Mononuclear cell (primary cell): ENCODE results near the gene NGF. TPM values are rescaled to one million over a fixed set of nuclear protein-coding genes. Genes with fewer than 3 reads are reported as not detected.

Source experiments
- H3K27me3 ChIP-seq: 2 replicates; pipeline ENCODE4 v1.6.0; 2011; ENCODE audit warnings: low read length, control low read depth; ENCODE audit not compliant: insufficient read depth
- H3K4me1 ChIP-seq: 2 replicates; pipeline ENCODE4 v1.5.1; 2011; ENCODE audit warnings: mild to moderate bottlenecking, low read length, control low read depth; ENCODE audit not compliant: insufficient read depth
- H3K4me3 ChIP-seq: 2 replicates; pipeline ENCODE4 v1.5.1; 2011; ENCODE audit warnings: mild to moderate bottlenecking, low read length, moderate library complexity
- H3K9me3 ChIP-seq: 2 replicates; pipeline ENCODE4 v1.5.1; 2011; ENCODE audit warnings: low read depth, mild to moderate bottlenecking, control low read depth, low read length
- total RNA-seq: library from RNA; depleted of rRNA; stranded (reverse); fragments of >200 nt; gene quantifications from one replicate; pipeline ENCODE4 v1.2.3, GENCODE V29; 2012

Gene NGF
- total RNA-seq, 1 donor = not detected

DNA sequence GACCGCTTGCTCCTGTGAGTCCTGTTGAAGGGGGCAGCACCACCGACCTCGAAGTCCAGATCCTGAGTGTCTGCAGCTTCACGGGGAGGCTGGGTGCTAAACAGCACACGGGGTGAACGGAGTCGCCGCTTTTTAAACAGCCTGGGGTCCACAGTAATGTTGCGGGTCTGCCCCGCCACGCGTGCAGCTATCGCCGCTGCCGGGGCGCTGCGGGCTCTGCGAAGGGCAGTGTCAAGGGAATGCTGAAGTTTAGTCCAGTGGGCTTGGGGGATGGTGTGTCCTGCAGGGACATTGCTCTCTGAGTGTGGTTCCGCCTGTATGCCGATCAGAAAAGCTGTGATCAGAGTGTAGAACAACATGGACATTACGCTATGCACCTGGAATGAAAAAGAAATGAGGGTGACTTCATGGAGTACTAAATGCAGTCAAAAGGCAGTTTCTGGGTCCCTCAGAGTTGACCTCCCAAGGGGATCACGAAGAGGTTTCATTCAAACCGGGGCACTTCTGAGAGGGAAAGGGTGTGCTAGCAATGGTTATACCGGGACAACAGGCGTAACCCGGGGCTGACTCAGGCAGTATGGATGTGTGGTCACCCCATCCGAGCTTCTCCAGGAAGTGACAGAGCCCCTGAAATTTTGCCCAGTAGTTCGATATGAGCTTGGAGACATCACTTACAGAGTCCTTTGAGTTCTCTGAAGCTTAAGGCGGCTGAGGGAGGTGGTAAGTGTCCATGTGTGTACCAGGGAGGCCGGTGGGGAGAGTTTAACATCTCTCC, 51.4 kb downstream of the NGF start:
- no peaks in the 10 kb centered on the region for H3K4me1 ChIP-seq
- H3K9me3 ChIP-seq = no peaks in the 10 kb centered on the region
- no peak overlapping the region for H3K4me3 ChIP-seq
- H3K27me3 ChIP-seq = no peaks in the 10 kb centered on the region

DNA sequence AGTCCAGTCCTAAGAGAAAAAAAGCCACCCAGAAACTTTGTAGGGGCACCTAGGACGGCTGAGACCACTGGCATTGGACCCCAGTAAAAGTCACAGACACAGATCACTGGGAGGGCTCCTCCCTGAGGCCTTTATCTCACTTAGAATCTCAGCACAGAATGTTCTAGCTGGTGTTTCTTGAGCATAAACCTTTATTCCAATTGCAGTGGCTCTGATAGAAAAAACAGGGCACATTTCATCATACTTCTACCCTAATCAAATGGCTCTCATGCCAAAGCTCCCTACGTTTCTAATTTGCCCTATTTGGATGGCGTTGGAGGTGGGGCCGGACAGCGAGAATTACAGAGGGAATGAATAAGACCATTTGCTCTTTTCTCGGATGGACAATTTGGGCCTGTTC, 53.8 kb downstream of the NGF start:
- no peaks in the 10 kb centered on the region for H3K4me1 ChIP-seq
- H3K4me3 ChIP-seq = no peak overlapping the region
- no peaks in the 10 kb centered on the region for H3K9me3 ChIP-seq
- no peaks in the 10 kb centered on the region for H3K27me3 ChIP-seq

DNA sequence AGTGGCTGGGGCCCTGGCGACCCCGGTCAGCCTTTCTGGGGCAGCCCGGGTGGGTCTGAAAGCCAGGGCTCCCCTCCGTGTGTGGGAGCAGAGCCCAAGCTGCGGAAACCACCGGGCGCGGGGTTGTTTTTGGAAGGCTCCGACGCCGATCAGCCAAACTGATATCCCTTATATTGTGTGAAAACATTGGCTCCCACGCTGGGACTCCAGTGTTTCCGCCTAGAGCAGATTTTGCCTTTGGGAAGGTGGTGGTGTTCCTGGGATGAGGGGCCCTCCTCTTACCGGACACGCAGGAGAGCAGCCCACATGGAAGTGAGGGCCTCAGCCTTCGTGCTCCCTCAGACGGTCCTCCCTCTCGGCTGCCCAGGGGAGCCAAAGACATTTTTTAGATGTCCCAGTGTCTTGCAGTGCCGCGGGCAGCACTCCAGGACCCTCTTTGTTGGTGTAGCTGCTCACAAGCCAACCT, 54.3 kb downstream of the NGF start:
- Histone ChIP-seq H3K27me3 (no peaks in the 10 kb centered on the region), H3K9me3 (no peaks in the 10 kb centered on the region), H3K4me3 (no peak overlapping the region), H3K4me1 (no peaks in the 10 kb centered on the region)

DNA sequence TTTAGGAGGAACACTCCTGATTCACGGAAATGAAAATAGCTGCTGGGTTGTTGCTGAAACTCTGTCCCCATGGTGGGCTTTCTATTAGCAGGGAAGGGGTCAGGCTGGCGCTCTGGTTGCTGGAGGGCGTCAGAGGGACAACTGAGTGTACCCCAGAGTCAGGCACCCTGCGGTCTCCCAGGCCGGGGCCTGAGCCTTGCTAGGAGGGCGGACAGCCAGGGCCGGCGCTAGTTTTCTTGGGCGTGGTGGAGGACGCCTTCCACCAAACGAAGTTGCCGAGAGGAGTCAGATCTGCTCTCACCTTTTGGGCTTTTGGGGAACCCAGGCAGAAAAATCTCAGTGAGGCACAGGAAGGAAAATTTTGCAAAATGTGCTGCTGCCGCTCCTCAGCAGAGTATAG, 54.8 kb downstream of the NGF start:
- no peaks in the 10 kb centered on the region for H3K4me1 ChIP-seq
- H3K27me3 ChIP-seq = no peaks in the 10 kb centered on the region
- no peaks in the 10 kb centered on the region for H3K9me3 ChIP-seq
- H3K4me3 ChIP-seq = no peak overlapping the region

DNA sequence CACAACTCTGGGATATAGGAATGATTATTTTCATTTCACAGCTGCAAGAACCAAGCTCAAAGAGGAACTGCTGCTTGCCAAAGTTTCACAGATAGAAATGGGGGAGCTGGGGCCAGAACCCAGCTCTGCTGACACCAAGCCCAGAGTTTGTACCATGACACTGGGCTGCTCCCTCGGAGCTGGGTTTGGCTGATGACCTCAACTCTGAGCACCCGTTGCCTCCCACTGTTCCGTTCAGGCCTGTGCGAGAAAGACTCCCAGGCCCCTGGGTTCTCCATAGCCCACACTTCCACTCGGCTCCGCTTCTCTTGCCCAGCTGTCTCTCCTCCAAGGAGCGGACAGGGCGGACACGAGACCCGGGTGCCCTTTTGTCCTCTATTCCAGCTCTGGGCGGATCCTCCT, 55.2 kb downstream of the NGF start:
- Histone ChIP-seq H3K4me3 (no peak overlapping the region), H3K9me3 (no peaks in the 10 kb centered on the region), H3K4me1 (no peaks in the 10 kb centered on the region), H3K27me3 (no peaks in the 10 kb centered on the region)

DNA sequence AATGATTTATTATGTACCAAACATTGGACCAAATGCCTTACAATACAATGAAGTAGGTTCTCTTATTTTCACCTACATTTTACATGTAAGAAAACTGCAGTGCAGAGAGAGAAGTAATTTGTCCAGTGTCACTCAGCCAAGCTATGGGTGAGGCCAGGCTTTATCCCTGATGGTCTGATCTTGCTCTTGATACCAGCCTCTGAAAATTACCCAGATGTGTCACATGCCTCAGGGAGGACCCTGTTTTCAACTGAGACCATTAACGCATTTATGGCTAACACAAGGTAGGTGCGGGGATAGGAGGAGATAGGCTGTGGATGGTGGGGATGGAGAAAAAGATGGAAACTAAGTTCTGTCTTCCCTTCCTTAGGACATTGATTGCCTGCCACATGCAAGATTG, 56.9 kb downstream of the NGF start:
- Histone ChIP-seq H3K27me3 (no peaks in the 10 kb centered on the region), H3K4me1 (no peaks in the 10 kb centered on the region), H3K9me3 (no peaks in the 10 kb centered on the region), H3K4me3 (no peak overlapping the region)

DNA sequence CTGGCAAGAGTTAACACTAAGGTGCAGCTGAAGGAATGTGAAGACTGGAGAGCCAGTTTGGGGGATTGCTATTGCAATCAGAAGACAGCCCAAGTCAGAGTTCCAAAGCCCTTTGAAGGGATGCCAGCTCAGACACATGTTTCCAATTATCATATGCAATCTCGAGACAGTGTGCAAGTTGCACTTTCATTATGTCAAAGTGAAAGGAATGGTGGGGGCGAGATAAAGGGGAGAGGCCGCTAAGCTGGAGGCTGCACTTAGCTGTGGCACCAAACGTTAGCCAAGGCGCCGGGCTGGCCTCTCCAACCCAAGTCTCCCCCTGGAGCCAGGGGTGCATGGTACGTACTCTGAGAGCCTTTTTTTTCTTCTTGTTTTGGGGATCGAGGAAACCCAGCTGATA, 58.0 kb downstream of the NGF start:
- Histone ChIP-seq H3K4me3 (no peak overlapping the region), H3K9me3 (no peaks in the 10 kb centered on the region), H3K4me1 (no peaks in the 10 kb centered on the region), H3K27me3 (no peaks in the 10 kb centered on the region)

DNA sequence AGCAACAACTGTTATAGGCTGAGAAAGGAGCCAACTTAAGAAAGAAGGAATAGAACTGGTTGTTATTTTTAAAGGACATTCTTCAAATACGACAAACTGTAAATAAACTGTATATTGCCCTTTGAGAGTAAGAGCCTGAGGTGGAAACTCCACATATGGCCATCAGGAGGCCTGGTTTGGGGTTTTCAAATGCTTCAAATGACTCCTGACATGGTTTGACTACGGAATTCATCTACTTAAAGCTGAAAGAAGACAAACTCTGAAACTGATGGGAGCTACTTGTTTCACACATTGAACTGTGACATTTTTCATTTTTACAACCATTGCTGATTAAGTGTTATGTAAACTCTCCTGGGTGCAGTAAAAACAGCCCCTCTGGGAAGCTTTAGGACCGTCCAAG, 59.8 kb downstream of the NGF start:
- no peak overlapping the region for H3K4me3 ChIP-seq
- H3K4me1 ChIP-seq = no peaks in the 10 kb centered on the region
- H3K9me3 ChIP-seq = no peaks in the 10 kb centered on the region
- H3K27me3 ChIP-seq = no peaks in the 10 kb centered on the region

DNA sequence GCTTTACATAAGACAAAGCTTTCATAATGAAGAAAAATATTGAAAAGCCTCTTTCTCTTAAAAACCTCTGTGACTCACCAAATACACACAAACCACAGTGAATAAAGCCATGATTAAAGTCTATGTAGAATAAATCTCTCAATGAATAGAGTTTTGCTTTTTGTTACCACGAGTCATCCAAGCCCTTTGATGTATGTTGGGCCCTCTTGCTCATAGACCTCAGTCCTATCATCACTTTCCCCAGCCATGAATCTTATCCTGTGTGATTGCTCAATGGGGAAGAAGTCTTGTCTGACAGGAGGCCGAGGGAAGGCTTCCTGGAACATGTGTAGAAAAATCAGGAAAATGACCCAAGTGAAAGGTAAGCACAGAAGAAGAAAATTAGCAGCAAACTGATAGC, 60.8 kb downstream of the NGF start:
- Histone ChIP-seq H3K4me3 (no peak overlapping the region), H3K27me3 (no peaks in the 10 kb centered on the region), H3K9me3 (no peaks in the 10 kb centered on the region), H3K4me1 (no peaks in the 10 kb centered on the region)

DNA sequence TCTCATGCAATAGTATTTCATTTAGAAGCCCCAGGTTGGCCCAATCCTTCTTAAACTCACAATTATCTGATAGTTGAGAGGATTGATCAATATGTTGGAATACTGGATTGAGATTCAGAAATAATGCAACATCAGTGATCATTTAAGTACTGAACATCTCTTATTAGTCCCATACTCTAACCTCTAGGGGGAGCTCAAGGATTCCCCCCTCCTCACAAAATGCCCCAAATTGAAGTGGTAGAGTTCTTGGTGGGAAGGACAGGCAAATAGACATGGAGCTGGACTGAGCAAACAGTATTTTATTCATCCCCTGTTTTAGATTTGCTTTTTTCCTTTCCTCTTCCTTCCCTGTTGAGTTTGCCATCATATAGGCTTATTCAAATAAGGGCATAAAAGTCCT, 62.8 kb downstream of the NGF start:
- Histone ChIP-seq H3K4me1 (no peaks in the 10 kb centered on the region), H3K27me3 (no peaks in the 10 kb centered on the region), H3K9me3 (no peaks in the 10 kb centered on the region), H3K4me3 (no peak overlapping the region)

DNA sequence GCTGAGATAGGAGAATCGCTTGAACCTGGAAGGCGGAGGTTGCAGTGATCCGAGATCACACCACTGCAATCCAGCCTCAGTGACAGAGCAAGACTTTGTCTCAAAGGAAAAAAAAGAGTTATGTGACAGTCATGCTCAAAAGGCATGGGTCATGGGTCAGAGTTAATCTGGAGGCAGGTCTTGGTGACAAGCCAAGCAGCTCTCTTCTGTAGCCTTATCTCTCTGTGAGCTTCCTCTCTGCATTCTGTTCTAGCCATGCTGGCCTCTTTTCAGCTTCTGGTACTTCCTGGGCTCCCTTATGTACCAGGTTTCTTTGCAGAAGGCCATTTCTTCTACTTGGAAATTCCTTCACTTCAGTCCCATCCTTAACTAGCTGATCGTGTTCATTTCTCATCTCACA, 63.6 kb downstream of the NGF start:
- Histone ChIP-seq H3K4me3 (no peak overlapping the region), H3K27me3 (no peaks in the 10 kb centered on the region), H3K9me3 (no peaks in the 10 kb centered on the region), H3K4me1 (no peaks in the 10 kb centered on the region)

DNA sequence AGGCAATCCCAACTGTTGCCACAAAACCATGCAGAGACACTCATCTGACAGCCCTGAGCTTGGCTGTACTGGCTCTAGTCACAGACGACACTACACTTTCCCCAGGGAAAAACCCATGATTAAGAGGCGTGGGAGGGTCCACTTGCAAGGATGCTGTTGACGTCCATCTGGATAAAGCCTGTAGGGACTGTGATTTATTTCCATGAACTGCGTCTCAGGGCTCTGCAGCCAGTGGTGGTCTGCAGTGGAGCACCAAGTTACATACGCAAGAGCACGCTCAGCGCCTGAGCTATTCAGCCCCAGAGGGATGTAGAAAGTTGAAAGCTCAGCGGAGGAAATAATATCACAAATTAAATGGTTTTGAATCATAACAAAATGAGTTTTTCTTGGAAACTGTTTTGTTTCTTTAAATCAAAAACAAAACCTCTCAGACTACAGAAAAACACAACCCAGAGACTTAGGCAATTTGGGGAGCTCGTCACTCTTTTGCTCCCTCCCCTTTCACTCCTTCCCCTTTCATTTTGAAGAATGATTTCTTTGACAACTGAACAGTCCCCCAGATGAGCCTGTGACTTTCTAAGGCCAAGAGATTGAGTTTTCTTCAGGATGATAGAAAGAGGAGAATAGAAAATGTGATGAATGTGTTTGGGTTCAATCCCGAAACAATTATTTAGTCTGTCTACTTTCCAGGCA, 71.2 kb downstream of the NGF start:
- Histone ChIP-seq H3K27me3 (no peaks in the 10 kb centered on the region), H3K4me1 (no peaks in the 10 kb centered on the region), H3K4me3 (no peak overlapping the region), H3K9me3 (no peaks in the 10 kb centered on the region)

DNA sequence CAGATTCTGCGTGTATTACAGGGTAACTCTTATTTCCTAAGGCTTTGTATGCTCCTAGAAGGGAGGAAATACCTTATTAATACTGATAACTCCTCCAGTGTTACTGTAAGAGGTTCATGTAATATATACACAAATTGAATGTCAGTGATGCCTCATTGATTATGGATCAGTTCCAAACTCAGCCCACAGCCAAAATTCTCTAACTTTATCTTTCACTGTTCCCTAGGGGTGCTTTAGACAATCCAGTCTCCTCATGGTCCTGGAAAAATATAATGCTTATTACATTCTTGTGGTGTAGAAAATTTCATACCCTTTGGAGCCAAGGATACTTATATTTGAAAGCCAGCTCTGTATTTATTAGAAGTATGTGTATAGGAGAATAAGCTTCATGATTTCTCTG, 73.0 kb downstream of the NGF start:
- no peaks in the 10 kb centered on the region for H3K9me3 ChIP-seq
- no peaks in the 10 kb centered on the region for H3K27me3 ChIP-seq
- H3K4me3 ChIP-seq = no peak overlapping the region
- no peaks in the 10 kb centered on the region for H3K4me1 ChIP-seq

DNA sequence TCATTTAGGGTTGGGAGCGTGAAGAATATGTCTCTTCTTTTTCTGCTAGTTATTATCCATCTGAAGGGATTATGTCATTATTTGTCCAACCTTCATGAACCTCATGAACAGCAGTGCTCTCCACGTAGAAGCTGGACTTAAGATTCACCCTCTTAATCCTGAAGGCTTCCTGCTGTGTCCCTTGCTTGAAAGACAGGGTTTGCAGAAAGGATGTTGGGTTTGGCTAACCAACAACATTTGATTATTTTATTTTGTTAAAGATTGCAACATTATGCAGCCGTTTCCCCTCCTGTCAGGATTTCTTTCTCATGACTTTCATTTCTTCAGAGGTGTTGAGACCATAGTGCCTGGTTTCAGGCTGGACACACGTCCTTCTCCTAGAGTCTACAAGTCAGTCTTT, 75.2 kb downstream of the NGF start:
- peaks cover 7% of the 10 kb centered on the region for H3K9me3 ChIP-seq
- no peaks in the 10 kb centered on the region for H3K27me3 ChIP-seq
- H3K4me3 ChIP-seq = no peak overlapping the region
- H3K4me1 ChIP-seq = no peaks in the 10 kb centered on the region

DNA sequence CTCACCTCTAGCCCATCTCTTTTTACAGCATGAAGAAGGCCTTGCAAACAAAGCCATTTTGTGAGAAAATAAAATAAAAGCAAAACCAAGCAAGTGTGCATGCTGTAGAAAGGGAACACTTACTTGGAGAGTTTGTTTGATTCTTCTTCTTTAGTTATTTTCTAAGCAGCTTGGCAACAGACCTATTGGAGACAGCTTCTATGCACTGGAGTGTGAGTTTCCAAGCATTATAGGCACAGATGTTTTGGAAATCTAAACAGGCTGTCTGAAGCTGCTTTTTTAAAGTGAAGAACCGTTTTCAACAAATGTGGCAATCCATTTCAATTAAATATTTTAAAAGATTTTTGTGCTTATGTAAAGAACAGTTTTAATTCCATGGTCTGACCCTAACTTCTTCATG, 76.6 kb downstream of the NGF start:
- H3K9me3 ChIP-seq = peaks cover 7% of the 10 kb centered on the region
- H3K4me3 ChIP-seq = no peak overlapping the region
- no peaks in the 10 kb centered on the region for H3K4me1 ChIP-seq
- H3K27me3 ChIP-seq = no peaks in the 10 kb centered on the region

DNA sequence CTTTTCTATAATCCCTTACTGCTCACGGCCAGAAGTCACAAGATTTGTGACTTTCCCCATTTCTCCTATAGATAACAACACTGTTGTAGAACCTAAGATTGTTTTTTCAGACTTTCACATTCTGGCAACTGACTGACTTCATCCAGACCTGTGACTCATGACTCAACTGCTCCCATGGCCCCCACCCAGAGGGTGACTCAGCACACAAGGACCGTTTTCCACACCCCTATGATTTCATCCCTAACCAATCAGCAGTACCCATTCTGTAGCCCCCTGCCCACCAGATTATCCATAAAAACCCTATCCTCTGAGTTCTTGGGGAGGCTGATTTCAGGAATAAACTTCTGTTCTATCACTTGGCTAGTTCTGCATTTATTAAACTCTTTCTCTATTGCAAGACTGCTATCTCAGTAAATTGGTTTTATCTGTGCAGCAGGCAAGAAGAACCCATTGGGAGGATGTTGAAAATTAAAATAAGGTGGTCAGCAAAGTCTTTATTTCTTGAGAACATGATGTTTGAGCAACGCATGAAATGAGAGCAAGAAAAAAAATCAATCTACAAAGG, 79.7 kb downstream of the NGF start:
- Histone ChIP-seq H3K27me3 (no peaks in the 10 kb centered on the region), H3K4me3 (no peak overlapping the region), H3K9me3 (peaks cover 7% of the 10 kb centered on the region), H3K4me1 (no peaks in the 10 kb centered on the region)
